NCI-H748 (cell line): ENCODE data around the gene ADCY1.

ENCODE experiments used
- DNase-seq: peaks from one replicate; lab custom pipeline; 2025; ENCODE audit not compliant: unreplicated experiment; lab: John Stamatoyannopoulos, UW

Gene ADCY1

DNA sequence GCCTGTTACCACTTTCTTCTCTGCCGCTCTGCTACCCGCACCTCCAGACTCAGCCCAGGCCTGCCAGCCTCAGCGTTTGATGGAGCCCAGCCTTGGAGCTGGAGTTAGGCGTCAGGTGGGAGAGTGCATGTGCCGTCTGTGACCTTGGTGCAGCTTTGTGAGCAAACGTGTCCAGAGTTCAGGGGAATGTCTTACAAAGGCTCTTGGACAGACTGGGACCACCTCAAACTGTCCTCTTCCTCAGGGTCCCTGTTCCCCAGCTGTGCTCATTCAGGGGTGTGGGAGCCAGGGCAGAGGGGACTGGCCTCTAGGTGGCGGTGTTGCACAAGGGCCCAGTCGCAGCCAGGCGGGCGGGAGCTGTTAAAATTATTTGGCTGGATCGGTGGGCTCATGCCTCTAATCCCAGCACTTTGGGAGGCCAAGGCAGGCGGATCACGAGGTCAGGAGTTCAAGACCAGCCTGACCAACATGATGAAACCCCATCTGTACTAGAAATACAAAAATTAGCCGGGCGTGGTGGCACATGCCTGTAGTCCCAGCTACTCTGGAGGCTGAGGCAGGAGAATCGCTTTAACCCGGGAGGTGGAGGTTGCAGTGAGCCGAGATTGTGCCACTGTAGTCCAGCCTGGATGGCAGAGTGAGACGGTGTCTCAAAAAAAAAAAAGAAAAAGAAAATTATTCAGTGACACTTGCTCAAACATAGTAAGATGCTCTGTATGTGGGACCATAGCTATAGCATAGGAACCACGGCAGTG is 89.2 kb downstream of the ADCY1 start:
- no peak for DNase-seq

DNA sequence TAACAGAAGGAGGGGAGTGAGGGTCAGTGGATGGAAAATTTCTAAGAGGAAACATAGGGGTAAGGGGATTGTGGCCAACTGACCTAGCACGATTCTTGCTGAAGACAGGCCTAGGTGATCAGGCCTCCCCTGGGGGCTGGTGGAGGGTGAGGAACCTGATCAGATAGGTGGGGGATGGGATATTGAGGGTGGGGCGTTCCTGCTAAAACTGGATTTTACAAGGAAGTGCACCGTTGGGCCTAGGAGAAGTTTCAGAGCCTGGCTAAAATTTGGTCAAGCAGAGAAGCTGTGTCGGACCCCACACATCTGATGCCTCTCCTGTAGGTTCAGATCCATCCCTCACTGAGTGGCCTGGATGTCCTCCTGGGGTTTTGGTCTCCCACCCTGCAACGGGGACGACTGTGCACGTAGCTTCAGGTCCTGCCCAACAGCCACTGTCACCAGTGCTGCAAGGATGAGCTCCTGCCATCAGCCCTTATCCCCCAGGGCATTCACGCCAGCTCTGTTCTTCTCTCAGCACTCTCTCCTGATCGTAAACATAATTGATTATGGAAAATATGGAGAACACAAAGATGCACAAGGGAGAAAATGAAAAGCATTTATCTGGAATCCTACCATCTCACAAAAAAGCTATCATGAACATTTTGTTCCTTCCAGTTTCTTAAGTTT is 89.9 kb downstream of the ADCY1 start:
- DNase-seq = no peak

DNA sequence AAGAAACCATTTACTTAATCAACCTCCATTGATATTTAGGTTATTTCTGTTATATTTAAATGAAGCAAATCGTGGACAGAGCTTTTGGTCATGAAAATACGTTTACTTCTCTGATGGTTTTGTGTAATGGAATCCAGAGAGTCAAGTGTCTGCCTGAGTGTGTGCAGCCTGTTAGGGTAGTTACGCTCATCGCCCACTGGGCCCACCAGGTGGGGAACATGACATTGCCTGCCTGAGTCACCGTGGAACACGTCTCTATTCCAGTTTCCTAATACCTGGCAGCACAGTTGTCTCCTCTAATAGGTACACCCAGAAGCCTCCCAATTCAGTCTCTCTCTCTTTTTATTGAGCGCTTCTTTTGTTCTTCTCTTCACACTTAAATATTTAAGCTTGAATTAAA is 91.0 kb downstream of the ADCY1 start:
- DNase-seq = no peak

DNA sequence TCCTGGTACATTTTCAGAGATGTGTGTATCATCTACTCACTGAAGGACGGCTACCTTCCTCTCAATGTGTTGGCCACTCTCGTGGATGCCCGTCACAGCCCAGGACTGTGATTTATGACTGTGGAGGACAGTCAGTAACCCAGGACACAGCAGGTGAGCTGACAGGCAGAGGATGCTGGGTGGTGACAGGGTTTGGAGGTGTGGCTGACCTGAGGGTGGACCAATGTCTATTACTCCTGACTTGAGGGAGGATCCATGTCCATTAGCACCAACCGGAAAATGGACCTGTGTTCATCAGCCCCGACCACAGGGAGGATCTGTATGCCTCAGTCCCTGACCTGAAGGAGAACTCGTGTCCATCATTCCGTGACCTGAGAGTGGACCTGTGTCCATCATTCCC is 96.1 kb downstream of the ADCY1 start:
- no peak for DNase-seq

DNA sequence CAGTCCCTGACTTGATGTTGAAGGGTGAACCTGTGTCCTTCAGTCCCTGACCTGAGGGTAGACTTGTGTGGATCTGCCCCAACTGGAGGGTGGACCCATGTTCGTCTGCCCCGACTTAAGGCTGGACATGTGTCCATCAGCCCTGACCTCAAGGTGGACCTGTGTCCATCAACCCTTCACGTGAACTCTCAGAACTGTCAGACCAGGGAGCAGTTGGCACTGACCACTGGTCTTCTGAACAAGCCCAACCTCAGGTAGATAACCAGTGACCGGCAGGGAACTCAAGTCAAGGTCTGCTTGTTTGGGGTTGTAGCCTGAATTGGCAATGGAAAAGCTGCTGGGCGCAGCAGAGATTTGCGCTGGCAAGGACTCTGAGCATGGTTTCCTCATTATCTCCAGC is 96.5 kb downstream of the ADCY1 start:
- DNase-seq = no peak

DNA sequence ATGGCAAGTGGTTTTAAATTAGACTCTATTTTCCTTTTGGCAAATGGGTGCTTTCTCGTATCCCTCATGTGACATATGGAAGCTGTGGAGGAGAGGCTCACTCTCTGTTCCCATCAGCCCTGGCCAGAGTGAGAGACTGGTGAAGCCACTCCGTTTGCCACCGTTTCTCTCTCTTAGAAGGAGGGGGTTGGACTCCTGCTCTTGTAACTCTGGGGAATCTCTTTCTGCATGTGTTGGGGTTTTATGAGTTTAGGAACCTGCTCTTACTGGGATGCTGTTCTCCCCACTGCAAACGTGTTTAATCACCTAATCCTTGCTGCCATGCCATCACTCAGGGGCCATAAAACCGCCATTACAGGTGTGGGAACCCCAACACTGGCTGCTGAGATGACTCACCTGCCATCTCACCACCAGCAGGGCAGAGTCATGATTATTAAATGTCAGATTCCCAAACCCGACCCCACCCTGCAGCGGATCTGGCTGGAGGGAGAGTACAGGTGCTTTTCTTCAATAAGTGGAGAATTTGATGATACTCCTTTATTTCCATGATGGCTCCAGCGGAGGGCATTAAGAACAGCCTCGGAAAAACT is 103.2 kb downstream of the ADCY1 start:
- DNase-seq = no peak

DNA sequence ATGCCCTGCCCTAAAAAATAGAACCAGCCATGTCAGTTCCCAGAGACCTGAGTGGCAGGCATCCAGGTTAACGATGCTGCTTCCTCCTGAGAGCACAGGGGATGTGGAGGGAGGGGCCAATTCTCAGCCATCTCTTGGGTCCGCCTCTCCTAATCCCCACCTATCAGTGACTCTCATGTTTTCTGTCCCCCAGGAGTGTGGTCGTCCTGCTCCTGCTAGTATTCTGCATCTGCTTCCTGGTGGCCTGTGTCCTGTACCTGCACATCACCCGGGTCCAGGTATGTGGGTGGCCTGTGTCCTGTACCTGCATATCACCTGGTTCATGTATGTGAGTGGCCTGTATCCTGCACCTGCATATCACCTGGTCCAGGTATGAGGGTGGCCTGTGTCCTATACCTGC is 105.3 kb downstream of the ADCY1 start:
- no peak for DNase-seq

DNA sequence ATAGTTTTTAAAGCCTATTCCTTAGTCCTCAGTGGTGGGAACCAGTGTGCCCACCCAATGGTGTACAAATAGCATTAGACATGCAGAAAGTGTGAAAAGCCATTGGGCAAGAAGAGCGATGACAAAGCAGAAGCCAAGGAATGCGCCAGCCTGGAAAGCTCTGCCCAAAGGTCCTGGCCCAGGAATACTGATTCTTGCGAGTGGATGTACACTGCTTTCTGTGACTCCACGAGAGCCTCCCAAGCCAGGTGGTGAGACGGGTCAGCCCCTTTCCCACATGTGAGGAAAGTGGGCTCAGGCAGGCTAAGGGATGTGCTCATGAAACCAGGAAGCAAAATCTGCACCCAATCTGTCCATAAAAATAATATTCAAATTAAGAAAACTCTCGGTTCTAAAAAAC is 106.6 kb downstream of the ADCY1 start:
- no peak for DNase-seq

DNA sequence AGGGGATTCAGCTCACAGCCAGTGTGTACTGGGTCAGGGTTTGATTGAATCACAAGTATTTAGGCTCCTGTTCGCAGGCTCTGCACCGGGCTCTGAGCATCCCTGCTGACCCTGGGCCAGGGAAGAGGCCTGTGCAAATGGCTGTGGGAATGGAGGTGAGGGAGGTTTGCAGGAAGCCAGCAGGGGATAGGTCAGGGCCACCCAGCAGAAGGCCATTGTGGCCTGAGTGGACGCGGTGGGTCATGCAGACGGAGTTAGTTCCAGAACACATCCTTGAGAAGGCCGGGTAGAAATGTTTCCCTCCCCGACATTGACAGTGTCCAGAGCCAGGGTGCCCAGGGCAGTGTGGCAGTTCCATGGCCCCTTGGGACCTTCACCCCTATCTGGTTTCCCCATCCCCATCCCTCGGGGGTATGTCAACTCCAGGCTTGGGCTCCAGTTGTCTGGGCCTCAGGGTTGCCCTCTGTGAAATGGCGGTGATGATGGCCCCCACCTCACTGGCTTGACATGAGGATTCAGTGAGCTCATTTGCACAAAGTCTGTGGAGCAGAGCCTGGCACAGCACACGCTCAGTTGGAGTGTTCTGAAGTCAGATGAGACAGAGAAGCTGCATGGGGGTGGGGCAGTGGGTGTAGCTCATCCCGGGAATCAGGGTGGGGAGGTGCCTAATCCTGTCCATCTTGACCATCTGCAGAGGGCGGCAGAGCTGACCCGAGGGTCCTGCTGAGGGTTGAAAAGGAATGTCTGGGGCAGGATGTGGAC is 107.6 kb downstream of the ADCY1 start:
- no peak for DNase-seq

DNA sequence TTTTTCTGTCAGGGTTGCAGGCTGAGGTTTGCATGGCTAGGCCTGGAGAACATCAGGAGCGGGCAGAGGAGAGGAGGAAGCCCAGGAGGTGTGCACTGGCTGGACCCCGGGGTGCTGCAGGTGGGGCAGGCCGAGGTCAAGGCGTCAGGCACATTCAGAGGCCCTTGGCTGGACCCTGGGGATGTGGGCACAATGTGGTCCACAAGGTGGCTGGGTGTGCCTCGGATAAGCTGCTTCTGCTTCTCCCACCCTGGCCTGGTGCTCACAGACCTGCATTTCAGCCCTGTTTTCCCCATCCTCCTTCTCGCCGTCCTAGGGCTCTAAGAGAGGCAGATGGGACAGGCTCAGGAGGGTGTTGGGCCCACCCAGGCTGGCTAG is 108.2 kb downstream of the ADCY1 start:
- no peak for DNase-seq

DNA sequence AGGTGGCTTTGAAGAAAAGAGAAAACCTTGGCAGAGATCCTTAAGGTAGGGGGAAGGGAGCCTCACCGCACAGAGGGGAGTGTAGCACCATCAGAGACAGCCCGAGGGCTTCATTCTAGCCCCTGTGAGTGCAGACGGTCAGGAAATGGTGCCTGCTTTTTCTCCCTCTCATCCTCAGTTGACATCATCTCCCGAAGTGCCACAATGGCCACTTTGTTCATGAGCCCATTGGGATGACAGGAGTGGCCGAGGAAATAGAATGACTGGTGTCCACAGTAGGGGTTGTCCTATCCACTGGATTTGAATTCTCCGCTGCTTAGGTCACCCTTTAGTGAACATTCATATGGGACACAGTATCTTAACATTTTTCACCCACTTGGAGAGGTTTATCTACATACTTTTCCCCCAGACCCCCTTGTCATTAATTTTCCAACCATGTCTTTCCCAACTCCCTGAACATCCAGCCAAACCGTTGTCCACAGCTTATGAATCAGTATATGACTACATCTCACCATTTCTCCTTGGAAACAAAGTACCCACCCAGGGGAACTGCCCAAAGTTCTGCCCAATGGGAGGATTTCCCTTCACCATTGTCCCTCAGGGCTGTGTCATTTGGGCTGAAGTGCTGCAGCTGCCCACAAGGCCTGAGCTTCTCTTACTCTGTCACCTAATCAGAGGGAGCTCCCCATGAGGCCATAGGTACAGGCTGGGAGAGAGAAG is 108.8 kb downstream of the ADCY1 start:
- no peak for DNase-seq

DNA sequence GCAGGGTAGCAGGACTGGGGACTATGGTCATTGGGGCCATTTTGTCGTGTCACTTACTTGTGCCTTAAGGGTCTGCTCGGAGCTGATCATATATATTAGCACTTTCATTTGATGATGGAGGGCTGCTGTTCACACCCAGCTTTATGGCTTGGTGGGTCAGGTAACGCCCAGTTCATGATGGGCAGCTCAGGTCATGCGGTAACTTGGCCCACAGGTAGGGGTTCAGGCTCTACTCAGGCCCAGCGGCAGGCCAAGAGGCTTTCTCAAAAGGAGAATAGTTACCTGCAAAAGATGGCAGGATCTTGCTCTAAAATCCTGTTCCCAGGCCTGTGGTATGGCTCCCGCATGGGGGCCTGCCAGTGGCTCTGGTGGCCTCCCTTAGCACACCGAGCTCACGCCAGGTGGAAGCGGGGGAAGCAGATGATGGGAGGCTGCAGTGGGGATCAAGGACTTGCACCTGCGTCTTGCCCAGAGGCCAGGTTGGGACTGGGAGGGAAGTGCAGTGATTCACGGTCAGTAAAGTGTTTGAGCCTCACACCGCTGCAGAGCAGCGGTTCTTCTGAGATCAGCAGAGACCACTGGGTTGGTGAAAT is 109.5 kb downstream of the ADCY1 start:
- no peak for DNase-seq

DNA sequence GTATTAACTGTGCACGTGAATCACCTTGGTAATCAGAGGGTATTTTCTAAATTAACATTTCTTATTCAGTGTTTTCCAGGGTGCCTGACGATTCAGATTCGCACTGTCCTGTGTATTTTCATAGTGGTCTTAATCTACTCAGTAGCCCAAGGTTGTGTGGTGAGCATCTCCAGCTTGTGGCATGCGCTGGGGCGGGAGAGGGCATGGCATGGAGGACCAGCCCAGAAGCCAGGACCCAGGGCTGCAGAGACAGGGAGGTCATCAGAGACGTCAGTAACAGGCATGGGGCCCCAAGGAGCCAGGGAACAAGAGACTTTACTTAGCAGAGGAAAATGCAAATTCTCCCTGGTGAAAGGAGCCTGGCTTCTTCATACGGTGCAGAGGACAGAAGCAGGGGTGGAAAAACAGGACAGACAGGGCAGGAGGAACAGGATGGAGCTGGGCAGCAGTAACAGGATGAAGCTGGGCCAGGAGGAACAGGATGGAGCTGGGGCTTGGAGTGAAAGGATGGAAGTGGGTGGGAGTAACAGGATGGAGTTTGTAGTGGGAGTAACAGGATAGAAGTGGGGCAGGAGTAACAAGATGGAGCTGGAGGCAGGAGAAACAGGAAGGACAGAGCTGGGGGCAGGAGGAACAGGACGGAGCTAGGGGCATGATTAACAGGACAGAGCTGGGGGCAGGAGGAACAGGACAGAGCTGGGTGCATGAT is 110.9 kb downstream of the ADCY1 start:
- no peak for DNase-seq

DNA sequence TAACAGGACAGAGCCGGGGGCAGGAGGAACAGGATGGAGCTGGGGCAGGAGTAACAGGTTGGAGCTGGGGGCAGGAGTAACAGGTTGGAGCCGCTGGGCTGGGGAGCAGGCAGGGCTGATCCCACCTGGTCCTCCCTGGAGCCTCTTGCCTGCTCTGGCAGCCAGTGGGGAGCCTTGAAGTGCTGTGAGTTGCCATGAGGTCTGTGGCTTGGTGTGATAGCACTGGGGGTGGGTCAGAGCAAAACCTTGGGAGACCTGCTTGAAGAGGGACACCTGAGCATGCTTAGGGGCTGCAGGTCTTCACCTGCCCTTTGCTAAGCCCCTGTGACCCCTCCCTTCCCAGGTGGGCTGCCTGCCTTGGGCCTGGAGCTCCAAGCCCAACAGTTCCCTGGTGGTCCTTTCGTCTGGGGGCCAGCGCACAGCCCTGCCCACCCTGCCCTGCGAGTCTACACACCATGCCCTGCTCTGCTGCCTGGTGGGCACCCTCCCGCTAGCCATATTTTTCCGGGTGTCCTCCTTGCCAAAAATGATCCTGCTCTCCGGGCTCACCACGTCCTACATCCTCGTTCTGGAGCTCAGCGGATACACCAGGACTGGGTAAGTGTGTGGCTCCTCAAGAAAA is 111.6 kb downstream of the ADCY1 start:
- DNase-seq = no peak

DNA sequence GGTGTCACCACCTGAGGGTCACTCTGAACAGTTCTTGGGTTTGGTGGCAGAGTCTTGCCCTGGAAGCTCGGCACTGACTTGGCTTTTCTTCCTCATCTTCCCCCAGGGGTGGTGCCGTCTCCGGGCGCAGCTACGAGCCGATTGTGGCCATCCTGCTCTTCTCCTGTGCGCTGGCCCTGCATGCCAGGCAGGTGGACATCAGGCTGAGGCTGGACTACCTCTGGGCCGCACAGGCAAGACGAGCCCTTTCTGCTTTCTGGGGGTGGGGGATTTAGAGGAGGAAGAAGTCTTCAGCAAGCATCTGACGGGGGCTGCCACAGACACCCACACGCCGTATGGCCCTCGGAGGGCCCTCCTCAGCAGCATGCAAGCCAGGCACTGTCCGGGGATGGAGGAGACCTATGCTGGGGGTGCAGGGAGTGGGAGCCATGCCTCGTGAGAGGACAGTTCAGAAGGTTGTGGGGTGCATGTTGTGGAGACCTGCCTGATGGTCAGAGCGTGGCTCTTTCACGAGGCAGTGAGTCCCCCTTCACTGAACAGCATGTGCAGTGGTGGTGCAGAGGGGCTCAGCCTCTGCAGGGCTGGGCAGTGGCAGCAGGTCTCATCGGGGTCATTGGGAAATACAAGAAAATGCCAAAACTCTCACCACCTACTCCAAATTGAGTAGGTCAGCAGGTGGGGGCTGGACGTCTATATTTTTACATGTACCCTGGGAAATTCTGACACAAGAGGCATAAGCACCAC is 112.4 kb downstream of the ADCY1 start:
- no peak for DNase-seq

DNA sequence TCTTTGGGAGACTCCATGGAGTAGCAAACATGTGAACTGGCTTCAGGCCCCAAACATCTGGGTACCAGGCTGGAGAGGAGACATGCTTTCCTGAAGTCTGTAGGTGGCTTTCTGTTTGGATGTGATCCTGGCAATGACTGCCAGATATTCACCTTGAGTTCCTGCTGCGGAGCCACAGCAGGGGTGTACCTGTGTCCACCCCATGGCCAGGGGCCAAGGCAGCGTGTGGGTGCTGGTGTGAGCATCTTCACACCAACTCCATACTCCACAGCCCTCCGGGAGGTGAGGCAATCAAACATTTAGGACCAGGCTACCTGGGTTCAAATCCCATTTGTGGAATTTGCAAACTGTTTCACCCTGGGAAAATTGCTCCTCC is 113.0 kb downstream of the ADCY1 start:
- DNase-seq = no peak

DNA sequence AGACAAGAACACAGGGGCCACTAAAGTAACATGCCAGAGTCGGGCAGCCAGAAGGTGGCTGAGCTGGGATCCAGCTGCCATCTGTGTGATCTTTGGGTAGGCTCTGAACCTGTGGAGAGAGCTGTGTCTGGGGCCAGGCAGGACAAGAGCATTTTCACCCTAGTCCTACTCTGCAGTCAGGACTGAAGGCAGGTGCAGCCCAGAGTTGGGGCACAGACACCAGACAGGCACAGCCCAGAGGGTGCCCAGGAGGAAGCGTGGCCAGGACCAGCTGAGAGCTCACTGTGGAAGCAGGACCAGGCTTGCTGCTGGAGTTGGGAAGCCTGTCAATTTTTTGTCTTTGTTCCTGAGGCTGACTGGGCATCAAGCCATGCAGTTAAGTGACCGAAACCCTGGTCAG is 113.6 kb downstream of the ADCY1 start:
- no peak for DNase-seq

DNA sequence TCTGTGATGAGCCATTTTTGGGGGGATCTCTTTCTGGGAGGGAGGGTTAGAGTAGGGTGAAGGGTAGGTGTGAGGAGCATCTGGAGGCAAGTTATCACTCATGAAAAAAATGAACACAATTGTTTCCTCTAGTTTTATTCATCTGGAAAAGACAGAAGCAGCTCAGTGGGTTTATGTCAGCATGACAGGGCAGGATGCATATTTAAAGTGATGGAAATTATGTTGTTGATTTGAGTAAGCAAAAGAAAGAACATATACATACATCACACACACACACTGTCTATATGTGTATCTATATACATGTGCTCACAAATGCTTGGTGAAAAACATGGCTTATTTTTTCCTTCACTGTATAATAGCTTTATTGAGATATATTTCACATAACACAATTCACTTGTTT is 114.2 kb downstream of the ADCY1 start:
- DNase-seq = no peak
